GM13977 (cell line): Measurements from ENCODE around the gene LRRC8E.

Experiments
- DNase-seq: peaks from one replicate; pipeline ENCODE4 v3.0.0; 2012; ENCODE audit warnings: low spot score
- CTCF ChIP-seq: IDR thresholded peaks from 2 replicates; pipeline ENCODE4 v1.5.1; 2012; ENCODE audit warnings: mild to moderate bottlenecking, control low read depth; ENCODE audit not compliant: insufficient read depth; ENCODE audit errors: extremely low read depth, missing control alignments
- in situ Hi-C: fragments of 300-500 bp; cut with MboI; formaldehyde crosslinking; loops from one replicate; pipeline ENCODE4 v1.12.0; 2022; ENCODE audit warnings: low sequenced_read_pairs, low pct_unique_long_range_greater_than_20kb, mixed read lengths, inconsistent platforms; ENCODE audit not compliant: unreplicated experiment

LRRC8E gene

GRCh38 chr19:7863971-7864689 is 24.2 kb upstream of the LRRC8E start:
- in situ Hi-C loops = no loop called here
- DNase-seq = no peak
- TF ChIP-seq CTCF = no peak

- no peak for TF ChIP-seq CTCF
- in situ Hi-C loops = no loop called here
- no peak for DNase-seq
These were observed 23.6 kb upstream of the LRRC8E start for GRCh38 chr19:7864690-7865074.

GRCh38 chr19:7865262-7865911 is 22.9 kb upstream of the LRRC8E start:
- TF ChIP-seq CTCF = no peak
- in situ Hi-C loops = no loop called here
- no peak for DNase-seq

- DNase-seq = no peak
- no peak for TF ChIP-seq CTCF
These were observed 21.8 kb upstream of the LRRC8E start for GRCh38 chr19:7866399-7867091.

GRCh38 chr19:7867092-7867844 is 21.0 kb upstream of the LRRC8E start:
- TF ChIP-seq CTCF = no peak
- in situ Hi-C loops = no loop called here
- no peak for DNase-seq

More at GRCh38 chr19:7866399-7867091, 21.8 kb upstream of the LRRC8E start:
- in situ Hi-C loops = no loop called here

GRCh38 chr19:7868326-7868670 is 20.0 kb upstream of the LRRC8E start:
- in situ Hi-C loops = no loop called here
- TF ChIP-seq CTCF = no peak
- DNase-seq = no peak
